HL-60 (cell line): Measurements from ENCODE around the gene SPINK6.

Experiments
- CTCF ChIP-seq: IDR thresholded peaks from one replicate; pipeline ENCODE4 v1.5.1; 2011; ENCODE audit warnings: low read length, control low read depth, inconsistent platforms; ENCODE audit not compliant: insufficient read depth
- REST ChIP-seq: IDR thresholded peaks from 2 replicates; pipeline ENCODE4 v1.6.1; 2012; ENCODE audit warnings: low read depth; ENCODE audit not compliant: insufficient replicate concordance

GRCh38 chr5:148186248-148187003, 16.4 kb upstream of the SPINK6 start:
- TF ChIP-seq CTCF (no peak), REST (no peak)
